GM12875 (cell line): ENCODE results near the gene TBC1D22A.

ENCODE experiments used
- H3K4me3 ChIP-seq: one replicate; pipeline ENCODE4 v1.5.1; 2011; ENCODE audit warnings: low read depth, low read length, control low read depth
- CTCF ChIP-seq: IDR thresholded peaks from 2 replicates; pipeline ENCODE4 v1.5.1; 2011; ENCODE audit warnings: low read depth, mild to moderate bottlenecking, control low read depth, inconsistent platforms, low read length, moderate library complexity, borderline replicate concordance; ENCODE audit not compliant: insufficient read depth

The TBC1D22A gene

DNA sequence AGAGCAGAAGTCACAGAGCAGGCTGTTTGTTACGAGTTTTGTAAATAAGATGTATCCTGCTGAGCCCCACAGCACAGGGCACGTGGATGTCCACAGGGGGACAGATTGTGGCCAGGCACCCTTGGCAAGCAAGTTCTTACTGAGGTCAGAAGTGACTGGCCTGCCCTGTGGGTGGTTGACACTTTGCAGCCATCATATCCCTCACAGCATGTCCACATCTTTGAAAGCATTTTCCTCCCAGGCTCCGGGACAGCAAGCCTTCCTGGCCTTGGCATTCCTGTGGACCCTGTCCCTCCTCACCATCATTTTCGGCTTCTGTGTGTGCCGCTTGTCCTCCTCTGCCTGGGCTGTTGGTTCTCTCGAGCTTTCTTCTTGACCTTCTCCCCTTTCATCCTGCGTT, 189.5 kb downstream of the TBC1D22A start:
- no peak for TF ChIP-seq CTCF
- H3K4me3 ChIP-seq = no peak overlapping the region

- TF ChIP-seq CTCF = no peak
- H3K4me3 ChIP-seq = no peak overlapping the region
Measured at GRCh38 chr22:46953968-46954765, 191.7 kb downstream of the TBC1D22A start.

DNA sequence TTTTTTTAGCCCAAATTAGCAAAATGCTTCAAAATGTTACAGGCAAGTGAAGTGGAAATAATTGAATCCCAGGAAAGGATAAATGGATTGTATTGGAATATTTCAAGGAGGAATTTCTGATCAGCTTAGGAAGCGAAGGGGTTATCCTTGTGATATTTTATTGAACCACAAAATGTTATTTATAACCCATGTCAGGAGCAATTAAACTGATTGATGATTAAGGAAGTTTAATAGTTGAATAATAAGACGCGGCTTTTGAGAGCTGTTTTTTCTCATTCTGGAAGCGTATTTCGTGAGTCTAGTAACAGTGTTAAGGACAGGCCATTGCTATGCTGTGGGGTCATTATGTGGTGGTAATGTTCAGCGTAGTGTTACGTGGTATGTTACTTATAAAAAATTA, 192.3 kb downstream of the TBC1D22A start:
- no peak overlapping the region for H3K4me3 ChIP-seq
- TF ChIP-seq CTCF = no peak

DNA sequence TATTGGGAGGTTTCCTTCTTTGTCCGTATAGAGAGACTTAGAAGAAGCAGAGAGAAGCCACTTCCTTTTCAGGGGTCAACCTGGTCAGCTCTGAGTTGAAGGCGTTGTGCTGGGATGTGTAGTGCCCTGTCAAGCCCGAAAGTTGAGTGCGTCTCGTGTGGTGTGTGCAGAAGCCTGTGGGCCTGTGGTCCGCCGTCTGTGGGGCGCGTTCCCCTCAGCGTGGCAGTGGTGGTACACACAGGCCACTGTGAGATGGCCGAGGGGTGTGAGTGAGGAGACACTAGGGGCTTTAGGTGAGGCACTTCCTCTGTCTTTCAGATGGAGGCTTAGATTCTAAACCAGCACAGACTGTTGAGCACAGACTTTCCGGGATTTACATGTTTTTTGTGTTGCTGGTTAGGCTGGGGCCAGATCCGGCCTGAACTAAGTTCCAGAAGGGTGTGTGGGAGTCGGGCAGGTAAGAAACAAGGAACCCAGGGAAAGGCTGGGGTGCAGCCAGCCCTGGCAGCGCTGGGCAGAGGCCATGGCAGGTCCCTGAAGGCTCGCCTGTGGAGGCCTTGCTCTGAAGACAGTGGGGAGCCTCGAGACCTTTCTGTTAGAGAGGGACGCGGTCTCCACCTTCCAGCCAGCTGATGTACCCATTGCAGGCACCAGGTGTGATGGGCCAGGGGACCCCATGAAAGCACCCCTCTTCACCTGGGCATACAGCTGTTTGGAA, 194.2 kb downstream of the TBC1D22A start:
- TF ChIP-seq CTCF = no peak
- no peak overlapping the region for H3K4me3 ChIP-seq

DNA sequence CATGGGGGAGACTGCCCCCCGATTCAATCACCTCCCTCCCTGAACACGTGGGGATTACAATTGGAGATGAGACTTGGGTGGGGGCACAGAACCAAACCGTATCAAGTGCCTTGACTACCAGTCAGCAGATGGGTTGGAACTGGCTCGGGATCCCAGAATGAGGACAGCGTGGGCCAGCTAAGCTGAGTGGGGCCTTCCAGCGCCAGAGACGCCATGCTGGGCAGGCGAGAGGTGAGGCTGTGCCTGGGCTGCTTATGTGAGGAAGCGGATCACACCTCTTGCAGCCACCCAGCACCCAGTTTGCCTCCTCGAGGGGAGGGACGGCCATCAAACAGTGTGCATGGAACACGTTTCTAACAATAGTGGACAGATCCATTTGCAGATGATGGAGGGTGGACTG, 195.1 kb downstream of the TBC1D22A start:
- H3K4me3 ChIP-seq = no peak overlapping the region
- TF ChIP-seq CTCF = no peak

- no peak overlapping the region for H3K4me3 ChIP-seq
- TF ChIP-seq CTCF = no peak
Measured at GRCh38 chr22:46958191-46958590, 195.7 kb downstream of the TBC1D22A start.

DNA sequence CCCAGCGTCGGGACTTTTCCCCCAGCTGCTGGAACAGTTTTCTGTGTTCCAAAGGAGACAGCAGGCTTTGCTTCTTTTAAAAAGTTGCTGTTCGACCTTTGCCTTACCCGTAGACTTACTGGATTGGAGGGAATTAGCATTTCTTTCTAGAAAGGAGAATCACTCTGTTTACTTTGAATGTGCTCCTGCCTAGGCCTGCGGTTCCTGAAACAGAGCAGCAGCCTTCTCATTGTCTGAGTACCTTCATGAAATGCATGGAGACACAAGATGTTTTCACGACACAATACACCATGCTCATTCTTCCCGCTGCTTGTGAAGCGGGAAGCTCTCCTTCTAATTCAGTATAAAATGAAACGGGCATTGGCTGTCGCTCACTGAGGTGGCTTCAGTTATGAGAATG, 196.2 kb downstream of the TBC1D22A start:
- TF ChIP-seq CTCF = no peak
- no peak overlapping the region for H3K4me3 ChIP-seq
